HG03432 (cell line): ENCODE measurements around the gene ENTPD6.

ENCODE experiments used
- ATAC-seq: cut with Tn5 transposase; IDR thresholded peaks from one replicate; pipeline ENCODE4 v1.9.1; 2021; ENCODE audit warnings: mild to moderate bottlenecking, moderate library complexity; ENCODE audit not compliant: unreplicated experiment

Gene ENTPD6

DNA sequence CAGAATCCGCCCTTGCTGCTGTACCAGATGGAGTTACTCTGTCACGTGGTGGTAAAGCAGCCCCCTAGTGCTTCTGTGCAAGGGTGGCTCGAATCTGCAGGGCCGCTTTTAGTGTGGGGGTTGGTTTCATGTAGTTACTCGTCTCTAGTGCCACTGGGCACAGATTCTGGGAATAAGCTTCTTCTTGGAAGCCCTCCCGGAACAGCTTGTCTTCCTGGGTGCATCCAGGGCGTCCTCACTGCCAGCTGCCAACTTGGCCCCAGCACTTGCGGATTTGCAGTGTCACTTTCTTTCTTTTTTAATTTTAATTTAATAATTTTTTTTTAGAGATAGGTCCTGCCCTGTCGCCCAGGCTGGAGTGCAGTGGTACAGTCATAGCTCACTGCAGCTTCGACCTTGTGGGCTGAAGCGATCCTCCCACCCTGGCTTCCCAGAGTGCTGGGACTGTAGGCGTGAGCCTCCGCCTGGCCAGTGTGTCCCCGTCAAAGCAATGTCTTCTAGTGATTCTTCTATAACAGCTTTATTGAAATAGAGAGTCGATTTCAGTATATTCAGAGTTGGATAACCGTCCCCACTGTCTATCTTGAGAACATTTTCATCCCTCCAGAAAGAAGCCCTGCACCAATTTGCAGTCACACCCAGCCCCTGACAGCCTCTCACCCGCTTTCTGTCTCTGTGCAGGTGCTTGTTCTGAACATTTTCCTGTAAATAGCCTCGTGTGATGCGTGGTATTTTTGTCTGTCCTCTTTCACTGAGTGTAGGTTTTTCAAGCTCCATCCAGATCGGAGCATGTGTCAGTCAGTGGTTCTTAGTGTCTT is 78.2 kb downstream of the ENTPD6 start:
- ATAC-seq: no peak

DNA sequence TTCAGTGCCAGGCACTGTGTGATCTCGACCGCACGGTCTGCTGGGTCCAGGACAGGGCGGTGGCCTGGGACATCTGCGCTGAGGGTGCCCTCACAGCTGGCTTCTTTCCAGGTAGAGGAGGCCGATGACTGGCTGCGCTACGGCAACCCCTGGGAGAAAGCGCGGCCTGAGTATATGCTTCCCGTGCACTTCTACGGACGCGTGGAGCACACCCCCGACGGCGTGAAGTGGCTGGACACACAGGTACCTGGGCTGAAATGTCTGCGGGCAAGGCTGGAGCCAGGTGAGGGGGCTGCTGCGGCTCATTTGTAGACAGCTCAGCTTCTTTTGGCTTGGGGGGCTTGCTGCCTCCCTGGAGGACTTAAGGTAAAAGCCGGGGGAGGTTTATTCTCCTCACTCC is 79.0 kb downstream of the ENTPD6 start:
- no peak for ATAC-seq

DNA sequence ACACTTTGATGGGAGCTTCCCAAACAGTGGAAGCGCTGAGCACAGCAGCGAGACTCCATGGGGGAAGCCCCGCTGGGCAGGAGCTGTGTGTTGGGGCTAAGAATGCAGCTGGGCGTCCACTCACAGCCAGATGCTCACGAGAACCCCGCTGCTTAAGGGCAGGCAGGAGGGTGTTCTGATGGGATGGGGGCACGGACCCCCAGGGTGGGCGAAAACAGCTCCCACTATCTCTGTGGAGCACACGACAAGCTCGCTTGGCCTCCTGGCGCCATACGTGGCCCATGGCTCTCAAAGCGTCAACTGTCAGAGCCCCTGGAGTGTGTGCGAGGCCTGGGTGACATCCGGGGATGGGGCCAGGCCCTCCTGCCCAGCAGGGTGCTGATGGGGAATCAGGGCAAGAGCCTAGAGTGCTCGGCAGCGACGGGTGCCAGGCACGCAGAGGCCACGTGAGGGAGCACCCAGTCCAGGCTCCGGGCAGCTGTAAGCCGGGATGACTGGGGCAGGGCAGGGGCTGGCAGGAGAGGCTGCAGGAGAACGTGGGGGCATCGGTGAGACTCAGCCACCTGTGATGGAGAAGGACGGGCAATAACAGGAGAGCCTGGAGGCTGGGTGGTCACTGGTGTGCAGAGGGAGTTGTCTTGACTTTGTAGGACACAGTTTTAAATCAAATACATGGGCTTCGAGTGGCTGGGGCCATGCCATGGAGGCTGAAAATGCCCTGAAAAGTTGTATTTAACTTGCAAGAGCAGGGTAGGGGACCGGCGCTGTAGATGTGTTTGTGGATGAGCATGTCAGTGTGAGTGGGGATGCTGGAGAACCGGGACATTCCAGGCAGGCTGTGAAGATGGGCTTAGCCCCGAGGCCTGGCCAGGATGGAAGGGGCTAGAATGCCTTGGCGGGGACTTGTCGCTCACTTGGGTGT is 79.6 kb downstream of the ENTPD6 start:
- no peak for ATAC-seq

DNA sequence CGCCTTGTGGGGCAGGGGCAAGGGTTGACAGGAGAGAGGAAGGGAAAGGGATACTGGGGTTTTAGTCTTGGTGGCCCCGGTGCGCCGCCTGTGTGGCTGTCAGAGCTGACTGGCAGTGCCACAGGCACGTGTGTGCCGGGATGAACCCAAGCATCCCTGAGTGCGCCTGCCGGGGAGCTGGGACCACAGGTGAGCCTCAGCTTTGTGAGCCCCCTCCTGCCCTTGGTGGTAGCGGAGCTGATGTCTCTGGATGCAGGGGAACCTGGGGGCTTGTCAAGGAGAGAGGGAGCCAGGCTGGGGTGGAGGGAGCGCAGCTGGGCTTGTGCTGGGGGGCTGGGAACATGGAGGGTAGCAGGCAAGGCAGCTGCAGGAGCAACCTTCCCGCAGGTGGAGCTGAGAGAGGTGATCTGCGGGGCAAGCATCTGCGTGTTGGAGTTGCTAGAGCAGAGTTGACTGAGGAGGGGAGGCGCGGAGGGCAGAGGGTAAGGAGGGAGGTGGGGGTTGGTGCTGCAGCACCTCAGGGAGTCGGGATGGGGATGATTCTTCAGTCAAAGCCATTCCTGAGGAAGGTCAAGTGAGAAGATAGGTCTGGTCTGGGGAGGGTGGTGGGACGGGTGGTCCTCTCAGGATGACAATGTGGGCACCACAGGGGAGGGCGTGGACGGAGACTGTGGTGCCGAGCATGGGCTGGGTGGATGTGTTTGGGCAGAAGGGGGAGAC is 80.5 kb downstream of the ENTPD6 start:
- ATAC-seq: no peak
